ENCODE results near the gene HDAC8. TPM values are rescaled to one million over a fixed set of nuclear protein-coding genes. Genes with fewer than 3 reads are reported as not detected.

Gene HDAC8
- total and polyA plus RNA-seq, 2 donors (not counting 1 experiment from before 2014, with no cell fraction given): 13.3 to 41.9 TPM

- no peaks in the 10 kb centered on the region for H3K4me1 Mint-ChIP-seq
- Histone ChIP-seq H3K4me1 (ENCODE audit: control insufficient read depth in 2 of 2, insufficient read depth in 2 of 2, low read length in 2 of 2) (no peaks in the 10 kb centered on the region), H3K36me3 (replicated peaks in 1 of 2; ENCODE audit: control extremely low read depth in 1 of 2, control insufficient read depth in 1 of 2, extremely low read depth in 1 of 2, insufficient read depth in 2 of 2, low read length in 1 of 2) (peaks cover 0 to 6% of the 10 kb centered on the region in 2 experiments), H3K27me3 (replicated peaks in 1 of 4; ENCODE audit: control extremely low read depth in 1 of 4, control insufficient read depth in 3 of 4, insufficient read depth in 4 of 4, low read length in 3 of 4) (no peaks in the 10 kb centered on the region), H4K20me1 (ENCODE audit: control insufficient read depth, insufficient read depth, low read length, poor library complexity, severe bottlenecking) (no peaks in the 10 kb centered on the region), H3K27ac (ENCODE audit: low read length in 2 of 2) (no peak overlapping the region), H3K4me2 (replicated peaks; ENCODE audit: low read depth, low read length, poor library complexity, severe bottlenecking) (no peak overlapping the region), H3K9ac (ENCODE audit: low read length) (no peak overlapping the region), H3K79me2 (ENCODE audit: control insufficient read depth, insufficient read depth, low read length) (no peaks in the 10 kb centered on the region), H3K4me3 (ENCODE audit: control extremely low read depth in 1 of 5, extremely low read depth in 1 of 5, insufficient read depth in 1 of 5, low read depth in 2 of 5, low read length in 4 of 5) (no peak overlapping the region), H2AFZ (ENCODE audit: insufficient read depth, low read depth, low read length, poor library complexity, severe bottlenecking) (no peak overlapping the region), H3K9me3 (ENCODE audit: control extremely low read depth in 1 of 3, control insufficient read depth in 2 of 3, insufficient read depth in 1 of 3, low read length in 2 of 3) (peaks cover 0 to 3% (median 0%) of the 10 kb centered on the region in 3 donors)
- intact Hi-C loops (cut with micrococcal nuclease): no loop called here
- H3K9me3 Mint-ChIP-seq (ENCODE audit: insufficient read depth): no peaks in the 10 kb centered on the region
- DNase-seq: no peak
- H3K27me3 Mint-ChIP-seq: no peaks in the 10 kb centered on the region
- ATAC-seq (ENCODE audit: low read depth): no peak
- ChIA-PET CTCF (no interaction called here), POLR2A (no interaction called here)
- WGBS (ENCODE audit: insufficient coverage): 96% methylated on average over 6 of the region's 9 CpGs
- TF ChIP-seq CTCF (IDR thresholded peaks at IDR 0.05) (no peak), EZH2 (IDR thresholded peaks at IDR 0.05; ENCODE audit: borderline replicate concordance, insufficient read depth, low read depth, low read length, poor library complexity, severe bottlenecking) (no peak)
- H3K27ac Mint-ChIP-seq: no peak overlapping the region
- H3K4me3 Mint-ChIP-seq: no peak overlapping the region
Measured at GRCh38 chrX:72478853-72479252, 93.8 kb downstream of the HDAC8 start.

GRCh38 chrX:72478351-72478750 lies 94.3 kb downstream of the HDAC8 start:
- Mint-ChIP-seq H3K4me1 (no peaks in the 10 kb centered on the region), H3K9me3 (ENCODE audit: insufficient read depth) (no peaks in the 10 kb centered on the region), H3K27ac (no peak overlapping the region), H3K4me3 (no peak overlapping the region), H3K27me3 (no peaks in the 10 kb centered on the region)
- Histone ChIP-seq H3K27ac (ENCODE audit: low read length in 2 of 2) (no peak overlapping the region), H3K9me3 (ENCODE audit: control extremely low read depth in 1 of 3, control insufficient read depth in 2 of 3, insufficient read depth in 1 of 3, low read length in 2 of 3) (peaks cover 0 to 2% (median 0%) of the 10 kb centered on the region in 3 donors), H3K36me3 (replicated peaks in 1 of 2; ENCODE audit: control extremely low read depth in 1 of 2, control insufficient read depth in 1 of 2, extremely low read depth in 1 of 2, insufficient read depth in 2 of 2, low read length in 1 of 2) (peaks cover 0 to 6% of the 10 kb centered on the region in 2 experiments), H2AFZ (ENCODE audit: insufficient read depth, low read depth, low read length, poor library complexity, severe bottlenecking) (no peak overlapping the region), H3K4me1 (ENCODE audit: control insufficient read depth in 2 of 2, insufficient read depth in 2 of 2, low read length in 2 of 2) (no peaks in the 10 kb centered on the region), H3K79me2 (ENCODE audit: control insufficient read depth, insufficient read depth, low read length) (no peaks in the 10 kb centered on the region), H3K27me3 (replicated peaks in 1 of 4; ENCODE audit: control extremely low read depth in 1 of 4, control insufficient read depth in 3 of 4, insufficient read depth in 4 of 4, low read length in 3 of 4) (no peaks in the 10 kb centered on the region), H4K20me1 (ENCODE audit: control insufficient read depth, insufficient read depth, low read length, poor library complexity, severe bottlenecking) (no peaks in the 10 kb centered on the region), H3K4me3 (ENCODE audit: control extremely low read depth in 1 of 5, extremely low read depth in 1 of 5, insufficient read depth in 1 of 5, low read depth in 2 of 5, low read length in 4 of 5) (no peak overlapping the region), H3K4me2 (replicated peaks; ENCODE audit: low read depth, low read length, poor library complexity, severe bottlenecking) (no peak overlapping the region), H3K9ac (ENCODE audit: low read length) (no peak overlapping the region)
- ChIA-PET CTCF (no interaction called here), POLR2A (no interaction called here)
- no peak for TF ChIP-seq CTCF (IDR thresholded peaks at IDR 0.05)
- TF ChIP-seq EZH2 (IDR thresholded peaks at IDR 0.05; ENCODE audit: borderline replicate concordance, insufficient read depth, low read depth, low read length, poor library complexity, severe bottlenecking): no peak
- intact Hi-C loops (cut with micrococcal nuclease): no loop called here
- no peak for DNase-seq
- no peak for ATAC-seq (ENCODE audit: low read depth)
- 100% methylated on average over 2 of the region's 8 CpGs for WGBS (ENCODE audit: insufficient coverage)

All from B cell (primary cell).